ENCODE results near the gene TMEM154.

Gene TMEM154

GRCh38 chr4:152704788-152705187 is 25.0 kb upstream of the TMEM154 start:
- H2AFZ ChIP-seq (ENCODE audit: low read length) = no peak overlapping the region
- H3K4me3 ChIP-seq (ENCODE audit: low read depth, low read length, poor library complexity, severe bottlenecking) = no peak overlapping the region
- H3K27me3 ChIP-seq (ENCODE audit: insufficient read depth, low read length) = no peaks in the 10 kb centered on the region
- TF ChIP-seq CTCF (IDR thresholded peaks at IDR 0.05; ENCODE audit: low read length) (no peak), EZH2 (IDR thresholded peaks at IDR 0.05; ENCODE audit: borderline replicate concordance, low read length) (no peak)
- no peak overlapping the region for H3K27ac ChIP-seq (ENCODE audit: low read depth, low read length, poor library complexity, severe bottlenecking)
- H3K79me2 ChIP-seq (ENCODE audit: insufficient read depth, low read length) = no peaks in the 10 kb centered on the region
- H3K9me2 ChIP-seq (ENCODE audit: low read depth, low read length) = no peaks in the 10 kb centered on the region
- peaks cover 23% of the 10 kb centered on the region for H3K9me3 ChIP-seq (ENCODE audit: low read length)
- H4K20me1 ChIP-seq (ENCODE audit: insufficient read depth, low read length) = no peaks in the 10 kb centered on the region
- H3K9ac ChIP-seq (ENCODE audit: low read length) = no peak overlapping the region
- H3K36me3 ChIP-seq (ENCODE audit: insufficient read depth, low read length) = no peaks in the 10 kb centered on the region
- no peak overlapping the region for H3K4me2 ChIP-seq (ENCODE audit: low read length)
- no peaks in the 10 kb centered on the region for H3K4me1 ChIP-seq (ENCODE audit: insufficient read depth, low read length, severe bottlenecking)
- H3F3A ChIP-seq (ENCODE audit: insufficient read depth, low read length) = no peaks in the 10 kb centered on the region

- H3K79me2 ChIP-seq (ENCODE audit: insufficient read depth, low read length) = no peaks in the 10 kb centered on the region
- no peak overlapping the region for H3K27ac ChIP-seq (ENCODE audit: low read depth, low read length, poor library complexity, severe bottlenecking)
- no peak overlapping the region for H2AFZ ChIP-seq (ENCODE audit: low read length)
- H3K4me3 ChIP-seq (ENCODE audit: low read depth, low read length, poor library complexity, severe bottlenecking) = no peak overlapping the region
- no peaks in the 10 kb centered on the region for H3F3A ChIP-seq (ENCODE audit: insufficient read depth, low read length)
- H3K9me3 ChIP-seq (ENCODE audit: low read length) = peaks cover 17% of the 10 kb centered on the region
- H3K4me2 ChIP-seq (ENCODE audit: low read length) = no peak overlapping the region
- no peaks in the 10 kb centered on the region for H4K20me1 ChIP-seq (ENCODE audit: insufficient read depth, low read length)
- H3K4me1 ChIP-seq (ENCODE audit: insufficient read depth, low read length, severe bottlenecking) = no peaks in the 10 kb centered on the region
- no peaks in the 10 kb centered on the region for H3K36me3 ChIP-seq (ENCODE audit: insufficient read depth, low read length)
- H3K9me2 ChIP-seq (ENCODE audit: low read depth, low read length) = no peaks in the 10 kb centered on the region
- no peaks in the 10 kb centered on the region for H3K27me3 ChIP-seq (ENCODE audit: insufficient read depth, low read length)
- no peak overlapping the region for H3K9ac ChIP-seq (ENCODE audit: low read length)
- TF ChIP-seq CTCF (IDR thresholded peaks at IDR 0.05; ENCODE audit: low read length) = no peak
- no peak for TF ChIP-seq EZH2 (IDR thresholded peaks at IDR 0.05; ENCODE audit: borderline replicate concordance, low read length)
Observed at GRCh38 chr4:152700151-152700550, 20.4 kb upstream of the TMEM154 start.

- Histone ChIP-seq H3K36me3 (ENCODE audit: insufficient read depth, low read length) (no peaks in the 10 kb centered on the region), H3F3A (ENCODE audit: insufficient read depth, low read length) (no peaks in the 10 kb centered on the region), H3K4me3 (ENCODE audit: low read depth, low read length, poor library complexity, severe bottlenecking) (no peak overlapping the region), H4K20me1 (ENCODE audit: insufficient read depth, low read length) (no peaks in the 10 kb centered on the region), H3K9me2 (ENCODE audit: low read depth, low read length) (no peaks in the 10 kb centered on the region), H3K27ac (ENCODE audit: low read depth, low read length, poor library complexity, severe bottlenecking) (no peak overlapping the region), H3K27me3 (ENCODE audit: insufficient read depth, low read length) (no peaks in the 10 kb centered on the region), H3K9me3 (ENCODE audit: low read length) (peaks cover 10% of the 10 kb centered on the region), H3K4me2 (ENCODE audit: low read length) (no peak overlapping the region), H3K9ac (ENCODE audit: low read length) (no peak overlapping the region), H2AFZ (ENCODE audit: low read length) (no peak overlapping the region), H3K4me1 (ENCODE audit: insufficient read depth, low read length, severe bottlenecking) (no peaks in the 10 kb centered on the region), H3K79me2 (ENCODE audit: insufficient read depth, low read length) (no peaks in the 10 kb centered on the region)
- TF ChIP-seq CTCF (IDR thresholded peaks at IDR 0.05; ENCODE audit: low read length) (no peak), EZH2 (IDR thresholded peaks at IDR 0.05; ENCODE audit: borderline replicate concordance, low read length) (no peak)
Observed at GRCh38 chr4:152699313-152699712, 19.5 kb upstream of the TMEM154 start.

All from OCI-LY1 (cell line).